H1 (cell line): Measurements from ENCODE around the gene SECISBP2L. TPM values are rescaled to one million over a fixed set of nuclear protein-coding genes. Genes with fewer than 3 reads are reported as not detected.

Experiments
- CTCF ChIA-PET: fragments of 300-600 bp; sonication (Branson Sonifier 250); formaldehyde crosslinking; loops from one replicate; lab custom pipeline; 2021; ENCODE audit not compliant: partially characterized antibody; lab: Charles Lee
- POLR2A ChIA-PET: fragments of 300-600 bp; sonication (Branson Sonifier 250); formaldehyde crosslinking; loops from one replicate; lab custom pipeline; 2021; ENCODE audit warnings: inconsistent platforms; ENCODE audit not compliant: partially characterized antibody; lab: Charles Lee
- DNase-seq, 2 experiments: peaks; one replicate each; pipeline versions ENCODE4 v3.0.0 to v3.0.0-alpha.2; 2010 to 2022; ENCODE audit warnings: low spot score in 2 of 2, low read depth in 1 of 2, mixed read lengths in 1 of 2
- FAIRE-seq: peaks from 2 replicates; lab custom pipeline; 2011; peaks lifted over from hg19 to GRCh38; lab: Jason Lieb, UNC
- H2AFZ ChIP-seq: 2 replicates; pipeline ENCODE4 v1.8.1; 2012; ENCODE audit warnings: low read length, inconsistent platforms
- H2AK5ac ChIP-seq: 2 replicates; pipeline ENCODE4 v1.6.1; 2013; ENCODE audit warnings: low read depth, low read length
- H2BK120ac ChIP-seq: replicated peaks from 2 replicates; pipeline ENCODE3; 2013; ENCODE audit warnings: low read depth, low read length, inconsistent platforms
- H2BK12ac ChIP-seq: 2 replicates; pipeline ENCODE4 v1.6.1; 2013; ENCODE audit warnings: low read depth, low read length
- H2BK15ac ChIP-seq: 2 replicates; pipeline ENCODE4 v1.6.1; 2013; ENCODE audit warnings: low read length
- H2BK20ac ChIP-seq: 2 replicates; pipeline ENCODE4 v1.6.1; 2013; ENCODE audit warnings: low read length
- H2BK5ac ChIP-seq: 2 replicates; pipeline ENCODE4 v1.6.1; 2013; ENCODE audit warnings: low read depth, low read length
- H3K14ac ChIP-seq: 2 replicates; pipeline ENCODE4 v1.6.1; 2013; ENCODE audit warnings: inconsistent platforms; ENCODE audit not compliant: insufficient read length
- H3K18ac ChIP-seq: 2 replicates; pipeline ENCODE4 v1.6.1; 2013; ENCODE audit warnings: low read length; ENCODE audit errors: extremely low read depth
- H3K23ac ChIP-seq: 2 replicates; pipeline ENCODE4 v1.6.1; 2013; ENCODE audit warnings: inconsistent platforms; ENCODE audit not compliant: insufficient read length
- H3K23me2 ChIP-seq: 2 replicates; pipeline ENCODE4 v1.6.1; 2013; ENCODE audit warnings: low read depth, low read length
- H3K27ac ChIP-seq: 2 replicates; pipeline ENCODE4 v1.6.1; 2011; ENCODE audit warnings: low read depth, low read length, inconsistent platforms
- H3K27me3 ChIP-seq, 4 experiments: replicated peaks in 1 of 4; 1 replicate in 1 of 4; 2 replicates in 3 of 4; pipeline versions ENCODE4 v1.6.1 to v1.8.1; 2011 to 2013; ENCODE audit warnings: low read length in 3 of 4, mild to moderate bottlenecking in 3 of 4, inconsistent platforms in 2 of 4, mixed read lengths in 2 of 4, moderate library complexity in 1 of 4; ENCODE audit not compliant: control insufficient read depth in 3 of 4, insufficient read depth in 3 of 4; ENCODE audit errors: extremely low read depth in 1 of 4
- H3K36me3 ChIP-seq, 4 experiments: 2 replicates each; pipeline versions ENCODE4 v1.6.1 to v1.8.1; 2011 to 2013; ENCODE audit warnings: mild to moderate bottlenecking in 4 of 4, low read length in 3 of 4, moderate library complexity in 2 of 4, control low read depth in 1 of 4, inconsistent platforms in 1 of 4; ENCODE audit not compliant: insufficient read depth in 4 of 4, control insufficient read depth in 2 of 4
- H3K4ac ChIP-seq: replicated peaks from 2 replicates; pipeline ENCODE3; 2013; ENCODE audit warnings: low read length, low read depth, mixed read lengths, inconsistent platforms; ENCODE audit not compliant: insufficient read length
- H3K4me1 ChIP-seq, 4 experiments: replicated peaks in 1 of 4; 1 replicate in 1 of 4; 2 replicates in 3 of 4; pipeline versions ENCODE4 v1.6.1 to v1.8.1; 2011 to 2013; ENCODE audit warnings: low read length in 3 of 4, inconsistent platforms in 2 of 4, mixed read lengths in 1 of 4; ENCODE audit not compliant: insufficient read depth in 4 of 4, control insufficient read depth in 3 of 4
- H3K4me2 ChIP-seq, 2 experiments: 2 replicates each; pipeline versions ENCODE4 v1.6.1 to v1.8.1; 2011 to 2013; ENCODE audit warnings: low read depth in 2 of 2, low read length in 2 of 2, control low read depth in 1 of 2, inconsistent platforms in 1 of 2, mild to moderate bottlenecking in 1 of 2; ENCODE audit not compliant: insufficient read depth in 1 of 2
- H3K4me3 ChIP-seq, 4 experiments: fragments of 200-600, 300-600 bp in 1 of 4; sonication (generic), shearing (Covaris generic), sonication (Bioruptor Twin) in 1 of 4; 2 replicates each; pipeline versions ENCODE4 v1.5.1 to v1.8.1; 2011 to 2016; ENCODE audit warnings: low read length in 4 of 4, low read depth in 3 of 4, control low read depth in 2 of 4, inconsistent platforms in 2 of 4, mild to moderate bottlenecking in 2 of 4, mixed read lengths in 1 of 4, moderate library complexity in 1 of 4; ENCODE audit not compliant: insufficient read depth in 2 of 4; ENCODE audit errors: extremely low read depth in 1 of 4
- H3K56ac ChIP-seq: replicated peaks from 2 replicates; pipeline ENCODE3; 2013; ENCODE audit warnings: low read depth, mild to moderate bottlenecking, mixed read lengths, low read length, inconsistent platforms; ENCODE audit not compliant: insufficient read length
- H3K79me1 ChIP-seq: 2 replicates; pipeline ENCODE4 v1.6.1; 2013; ENCODE audit warnings: low read depth, low read length, control low read depth
- H3K79me2 ChIP-seq, 2 experiments: 2 replicates each; pipeline versions ENCODE4 v1.6.1 to v1.8.1; 2012 to 2013; ENCODE audit warnings: low read length in 2 of 2, mild to moderate bottlenecking in 2 of 2, inconsistent platforms in 1 of 2; ENCODE audit not compliant: insufficient read depth in 2 of 2, control insufficient read depth in 1 of 2
- H3K9ac ChIP-seq, 4 experiments: replicated peaks in 1 of 4; 1 replicate in 1 of 4; 2 replicates in 3 of 4; pipeline versions ENCODE4 v1.6.1 to v1.8.1; 2011 to 2013; ENCODE audit warnings: low read depth in 3 of 4, low read length in 3 of 4, control low read depth in 2 of 4, mild to moderate bottlenecking in 2 of 4, moderate library complexity in 2 of 4, inconsistent platforms in 1 of 4; ENCODE audit errors: extremely low read depth in 1 of 4
- H3K9me3 ChIP-seq, 2 experiments: 2 replicates each; pipeline versions ENCODE4 v1.6.1 to v1.8.1; 2012 to 2013; ENCODE audit warnings: mild to moderate bottlenecking in 2 of 2, moderate library complexity in 2 of 2, control low read depth in 1 of 2, inconsistent platforms in 1 of 2, low read depth in 1 of 2, low read length in 1 of 2, mixed read lengths in 1 of 2; ENCODE audit not compliant: insufficient read depth in 2 of 2
- H4K20me1 ChIP-seq, 2 experiments: replicated peaks in 1 of 2; 2 replicates each; pipeline versions ENCODE3 to v1.8.1; 2011 to 2013; ENCODE audit warnings: inconsistent platforms in 2 of 2, low read length in 2 of 2, mild to moderate bottlenecking in 1 of 2; ENCODE audit not compliant: insufficient read depth in 2 of 2, control insufficient read depth in 1 of 2
- H4K5ac ChIP-seq: 2 replicates; pipeline ENCODE4 v1.6.1; 2013; ENCODE audit warnings: low read length, low read depth, mixed read lengths, inconsistent platforms; ENCODE audit not compliant: insufficient read length
- H4K8ac ChIP-seq: 2 replicates; pipeline ENCODE4 v1.8.0; 2013; ENCODE audit warnings: mild to moderate bottlenecking, moderate library complexity, low read length, inconsistent platforms; ENCODE audit not compliant: insufficient read depth; ENCODE audit errors: extremely low read depth
- H4K91ac ChIP-seq: replicated peaks from 2 replicates; pipeline ENCODE3; 2013; ENCODE audit warnings: low read length, mixed read lengths, inconsistent platforms; ENCODE audit not compliant: insufficient read length
- TAF7 ChIP-seq: optimal IDR thresholded peaks from 2 replicates; pipeline ENCODE3; 2011; ENCODE audit warnings: low read depth, mild to moderate bottlenecking, inconsistent platforms, low read length, moderate library complexity, borderline replicate concordance
- polyA plus RNA-seq, 7 experiments: library from polyadenylated mRNA; depleted of rRNA in 3 of 7; stranded (reverse) in 5 of 7; unstranded in 2 of 7; fragments of >200 nt in 5 of 7; fragments of 200-250 nt in 2 of 7; gene quantifications; 1 replicate in 5 of 7; 2 replicates in 1 of 7; 4 replicates in 1 of 7; pipeline versions ENCODE4 v1.2.1 to v1.2.3, GENCODE V29; 2011 to 2013; ENCODE audit warnings: missing spikeins in 2 of 7, mixed read lengths in 2 of 7
- total RNA-seq: library from RNA; stranded (reverse); fragmentation: NEBNext Ultra II Directional; extraction: Animal tissue kit (Norgen Biotek cat#: 25700); gene quantifications from 2 replicates; pipeline ENCODE4 v1.2.1, GENCODE V29; 2021

SECISBP2L gene
- total and polyA plus RNA-seq, 2 of the 8 experiments (the other 6 are each of a cell fraction or from before 2014, with no cell fraction given) = 7.6 to 22.8 TPM

- no peak overlapping the region for H4K91ac ChIP-seq
- peaks cover 9 to 39% (median 18%) of the 10 kb centered on the region in 4 experiments; a peak in 6 of 8 replicates for H3K36me3 ChIP-seq
- no peak overlapping the region for H3K27ac ChIP-seq
- TF ChIP-seq TAF7 = no peak
Observed at GRCh38 chr15:48993380-48993779, 52.9 kb downstream of the SECISBP2L start.

More at GRCh38 chr15:48993380-48993779, 52.9 kb downstream of the SECISBP2L start:
- H2AK5ac ChIP-seq = no peak overlapping the region
- H2BK20ac ChIP-seq = no peak overlapping the region
- H3K4ac ChIP-seq = no peak overlapping the region
- no peaks in the 10 kb centered on the region for H3K79me2 ChIP-seq
- H3K23ac ChIP-seq = no peak overlapping the region
- H4K20me1 ChIP-seq = no peaks in the 10 kb centered on the region
- ChIA-PET POLR2A (interaction anchor here (0.7 kb wide), 1 partner anchor 135 kb away, joined by 4 read pairs; no protein-coding TSS in a partner anchor), CTCF (interaction anchor here (1.4 to 2.0 kb wide), 3 partner anchors 17 to 112 kb away, joined by 4 to 9 read pairs (median 4); no protein-coding TSS in a partner anchor)
- H2BK5ac ChIP-seq = no peak overlapping the region
- no peak overlapping the region for H3K4me2 ChIP-seq
- no peaks in the 10 kb centered on the region for H3K23me2 ChIP-seq
- no peaks in the 10 kb centered on the region for H3K79me1 ChIP-seq
- no peaks in the 10 kb centered on the region for H3K9me3 ChIP-seq
- H3K14ac ChIP-seq = no peak overlapping the region
- DNase-seq (no peak), FAIRE-seq (no peak)
- H3K9ac ChIP-seq = no peak overlapping the region
- H2BK12ac ChIP-seq = no peak overlapping the region
- no peak overlapping the region for H2BK15ac ChIP-seq
- no peaks in the 10 kb centered on the region for H3K4me1 ChIP-seq
- H4K5ac ChIP-seq = no peak overlapping the region
- no peak overlapping the region for H2AFZ ChIP-seq
- no peak overlapping the region for H3K56ac ChIP-seq
- H3K4me3 ChIP-seq = no peak overlapping the region
- H2BK120ac ChIP-seq = no peak overlapping the region
- H3K27me3 ChIP-seq = no peaks in the 10 kb centered on the region
- no peak overlapping the region for H4K8ac ChIP-seq
- H3K18ac ChIP-seq = no peak overlapping the region
